SK-N-SH (cell line): ENCODE results near the gene PYCARD. TPM values are rescaled to one million over a fixed set of nuclear protein-coding genes. Genes with fewer than 3 reads are reported as not detected.

Source experiments
- CTCF ChIA-PET: fragments of 300-600, 350-600 bp; formaldehyde crosslinking; extraction: SDS; loops from one replicate; lab custom pipeline; 2021; lab: Yijun Ruan, JAX
- POLR2A ChIA-PET: fragments of 350-600 bp; sonication (Branson Sonifier 250); formaldehyde crosslinking; extraction: SDS; loops from one replicate; lab custom pipeline; 2020; ENCODE audit warnings: antibody characterized with exemption, inconsistent platforms; lab: Yijun Ruan, JAX
- DNase-seq: peaks from one replicate; pipeline ENCODE4 v3.0.0; 2012
- H2AFZ ChIP-seq: fragments of 200-600 bp; sonication (generic); 2 replicates; pipeline ENCODE4 v1.8.1; 2016; ENCODE audit warnings: antibody characterized with exemption, mild to moderate bottlenecking, low read depth
- H3F3A ChIP-seq: fragments of 200-600 bp; sonication (generic); replicated peaks from 2 replicates; pipeline ENCODE3; 2016; ENCODE audit warnings: antibody characterized with exemption, mild to moderate bottlenecking; ENCODE audit not compliant: insufficient read depth
- H3K27ac ChIP-seq, 2 experiments: fragments of 200-500 bp in 1 of 2; fragments of 200-600 bp in 1 of 2; sonication (Bioruptor generic) in 1 of 2; sonication (generic), shearing (Covaris generic) in 1 of 2; 2 replicates each; pipeline versions ENCODE4 v1.5.1 to v1.6.1; 2014 to 2016; ENCODE audit warnings: low read depth in 2 of 2, inconsistent platforms in 1 of 2, low read length in 1 of 2, mild to moderate bottlenecking in 1 of 2, mixed read lengths in 1 of 2
- H3K27me3 ChIP-seq: fragments of 200-600 bp; sonication (generic), shearing (Covaris generic); 2 replicates; pipeline ENCODE4 v1.6.1; 2016; ENCODE audit warnings: mixed run types; ENCODE audit not compliant: insufficient read depth
- H3K36me3 ChIP-seq, 2 experiments: fragments of 200-500 bp in 1 of 2; fragments of 200-600 bp in 1 of 2; sonication (Bioruptor generic) in 1 of 2; sonication (generic) in 1 of 2; replicated peaks in 1 of 2; 2 replicates each; pipeline versions ENCODE3 to v1.5.1; 2014 to 2016; ENCODE audit warnings: low read length in 1 of 2, mild to moderate bottlenecking in 1 of 2; ENCODE audit not compliant: insufficient read depth in 2 of 2, control insufficient read depth in 1 of 2
- H3K4me1 ChIP-seq, 2 experiments: fragments of 200-500 bp in 1 of 2; fragments of 200-600 bp in 1 of 2; sonication (Bioruptor generic) in 1 of 2; sonication (generic), shearing (Covaris generic) in 1 of 2; 2 replicates each; pipeline versions ENCODE4 v1.5.1 to v1.6.1; 2014 to 2016; ENCODE audit warnings: low read depth in 1 of 2, low read length in 1 of 2, mixed run types in 1 of 2; ENCODE audit not compliant: insufficient read depth in 2 of 2, control insufficient read depth in 1 of 2
- H3K4me2 ChIP-seq: fragments of 200-600 bp; sonication (generic), shearing (Covaris generic); 2 replicates; pipeline ENCODE4 v1.6.1; 2017; ENCODE audit warnings: mixed run types
- H3K4me3 ChIP-seq, 2 experiments: fragments of 200-500 bp in 1 of 2; fragments of 200-600 bp in 1 of 2; sonication (Bioruptor generic) in 1 of 2; sonication (generic), shearing (Covaris generic) in 1 of 2; 2 replicates each; pipeline versions ENCODE4 v1.5.1 to v1.8.1; 2014 to 2016; ENCODE audit warnings: low read depth in 2 of 2, inconsistent platforms in 1 of 2, low read length in 1 of 2, mild to moderate bottlenecking in 1 of 2, mixed read lengths in 1 of 2, moderate library complexity in 1 of 2
- H3K79me2 ChIP-seq: fragments of 200-600 bp; sonication (generic); 2 replicates; pipeline ENCODE4 v1.8.1; 2017; ENCODE audit warnings: mild to moderate bottlenecking; ENCODE audit not compliant: insufficient read depth
- H3K9ac ChIP-seq: fragments of 200-600 bp; sonication (generic); 2 replicates; pipeline ENCODE4 v1.6.1; 2017; ENCODE audit warnings: mixed run types
- H3K9me2 ChIP-seq: fragments of 200-600 bp; sonication (generic); 2 replicates; pipeline ENCODE4 v1.6.1; 2017; ENCODE audit warnings: mixed run types
- H3K9me3 ChIP-seq: fragments of 200-600 bp; sonication (generic); 2 replicates; pipeline ENCODE4 v1.6.1; 2017; ENCODE audit warnings: mixed run types, mild to moderate bottlenecking, moderate library complexity
- H4K20me1 ChIP-seq: fragments of 200-600 bp; sonication (generic); 2 replicates; pipeline ENCODE4 v1.6.1; 2017; ENCODE audit warnings: mild to moderate bottlenecking, mixed run types; ENCODE audit not compliant: insufficient read depth
- CHD2 ChIP-seq: fragments of 150-350 bp; IDR thresholded peaks from 2 replicates; pipeline ENCODE4 v1.6.1; 2018; ENCODE audit warnings: low read length; ENCODE audit not compliant: partially characterized antibody
- ELF1 ChIP-seq: IDR thresholded peaks from 2 replicates; pipeline ENCODE4 v1.4.0; 2012
- EP300 ChIP-seq, 2 experiments: IDR thresholded peaks; 2 replicates each; pipeline versions ENCODE4 v1.4.0 to v1.6.1; 2012; ENCODE audit warnings: borderline replicate concordance in 1 of 2, low read depth in 1 of 2, low read length in 1 of 2
- FOXJ3 ChIP-seq: sonication (generic); formaldehyde crosslinking; IDR thresholded peaks from 2 replicates; pipeline ENCODE4 v1.5.1; 2020; ENCODE audit warnings: mild to moderate bottlenecking, missing genetic modification reagents
- FOXM1 ChIP-seq: IDR thresholded peaks from 2 replicates; pipeline ENCODE4 v1.4.0; 2012; ENCODE audit warnings: low read depth, mild to moderate bottlenecking
- JUND ChIP-seq: IDR thresholded peaks from 2 replicates; pipeline ENCODE4 v1.4.0; 2012
- NFIC ChIP-seq: IDR thresholded peaks from 2 replicates; pipeline ENCODE4 v1.4.0; 2012; ENCODE audit warnings: borderline replicate concordance
- NRF1 ChIP-seq: IDR thresholded peaks from 2 replicates; pipeline ENCODE4 v1.6.1; 2012; ENCODE audit warnings: low read depth, mild to moderate bottlenecking, low read length
- POLR2AphosphoS5 ChIP-seq: IDR thresholded peaks from 2 replicates; pipeline ENCODE4 v1.6.1; 2012; ENCODE audit warnings: low read depth, low read length
- RAD21 ChIP-seq: IDR thresholded peaks from 2 replicates; pipeline ENCODE4 v1.6.1; 2012; ENCODE audit warnings: mild to moderate bottlenecking, low read length
- RCOR1 ChIP-seq: fragments of 150-350 bp; IDR thresholded peaks from 2 replicates; pipeline ENCODE4 v1.6.1; 2017; ENCODE audit warnings: antibody characterized with exemption, low read length
- TAF1 ChIP-seq: IDR thresholded peaks from 2 replicates; pipeline ENCODE4 v1.6.1; 2012; ENCODE audit warnings: low read depth, mild to moderate bottlenecking, low read length, moderate library complexity, borderline replicate concordance
- WGBS: methylation state at CpG from one replicate; pipeline ENCODE4 v1.1.6; 2017; ENCODE audit warnings: low lambda C conversion rate; 5-methylcytosine and 5-hydroxymethylcytosine counted together
- polyA plus RNA-seq, 3 experiments: library from polyadenylated mRNA; depleted of rRNA; stranded (reverse); fragments of >200 nt; gene quantifications; 2 replicates each; pipeline ENCODE4 v1.2.3, GENCODE V29; 2012
- TF ChIP-seq, protein P1 (sequence below): IDR thresholded peaks from 2 replicates; pipeline ENCODE4 v1.4.0; 2012; ENCODE audit warnings: low read depth, borderline replicate concordance
- TF ChIP-seq, protein P2 (sequence below): fragments of 150-350 bp; IDR thresholded peaks from 2 replicates; pipeline ENCODE4 v1.6.1; 2017; ENCODE audit warnings: antibody characterized with exemption, low read length, low read depth, borderline replicate concordance
- TF ChIP-seq, protein P3 (sequence below): IDR thresholded peaks from 2 replicates; pipeline ENCODE4 v1.4.0; 2012; ENCODE audit warnings: low read depth, borderline replicate concordance
- TF ChIP-seq, protein P4 (sequence below): IDR thresholded peaks from 2 replicates; pipeline ENCODE4 v1.6.1; 2012; ENCODE audit warnings: mild to moderate bottlenecking, low read depth, low read length, moderate library complexity
- TF ChIP-seq, protein P5 (sequence below): IDR thresholded peaks from 2 replicates; pipeline ENCODE4; 2012

PYCARD gene
- polyA plus RNA-seq, 1 of the 3 experiments (the other 2 are of a cell fraction), result 0.28 TPM

DNA sequence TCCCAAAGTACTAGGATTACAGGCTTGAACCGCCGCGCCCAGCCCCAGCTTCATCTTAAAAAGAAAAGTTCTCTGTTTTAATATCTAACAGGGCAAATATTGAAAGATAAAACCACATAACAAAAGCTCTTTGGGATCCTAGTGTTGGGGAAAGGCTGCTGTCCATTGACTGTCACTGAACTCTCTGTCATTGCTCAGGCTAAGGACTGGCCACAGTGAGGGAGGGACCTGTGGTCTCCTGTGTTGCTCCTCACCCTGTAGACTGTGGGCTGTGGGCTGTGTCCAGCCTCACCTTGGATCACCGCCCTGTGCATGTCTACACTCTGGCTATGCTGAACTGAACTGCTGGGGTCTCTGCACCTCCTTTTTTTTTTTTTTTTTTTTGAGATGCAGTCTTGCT lies 25.6 kb upstream of the PYCARD start (continued):
- TF ChIP-seq CHD2 (no peak), ELF1 (no peak), RAD21 (no peak)
- TF ChIP-seq, protein P1, sequence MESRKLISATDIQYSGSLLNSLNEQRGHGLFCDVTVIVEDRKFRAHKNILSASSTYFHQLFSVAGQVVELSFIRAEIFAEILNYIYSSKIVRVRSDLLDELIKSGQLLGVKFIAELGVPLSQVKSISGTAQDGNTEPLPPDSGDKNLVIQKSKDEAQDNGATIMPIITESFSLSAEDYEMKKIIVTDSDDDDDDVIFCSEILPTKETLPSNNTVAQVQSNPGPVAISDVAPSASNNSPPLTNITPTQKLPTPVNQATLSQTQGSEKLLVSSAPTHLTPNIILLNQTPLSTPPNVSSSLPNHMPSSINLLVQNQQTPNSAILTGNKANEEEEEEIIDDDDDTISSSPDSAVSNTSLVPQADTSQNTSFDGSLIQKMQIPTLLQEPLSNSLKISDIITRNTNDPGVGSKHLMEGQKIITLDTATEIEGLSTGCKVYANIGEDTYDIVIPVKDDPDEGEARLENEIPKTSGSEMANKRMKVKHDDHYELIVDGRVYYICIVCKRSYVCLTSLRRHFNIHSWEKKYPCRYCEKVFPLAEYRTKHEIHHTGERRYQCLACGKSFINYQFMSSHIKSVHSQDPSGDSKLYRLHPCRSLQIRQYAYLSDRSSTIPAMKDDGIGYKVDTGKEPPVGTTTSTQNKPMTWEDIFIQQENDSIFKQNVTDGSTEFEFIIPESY, result no peak
- TF ChIP-seq, protein P2, sequence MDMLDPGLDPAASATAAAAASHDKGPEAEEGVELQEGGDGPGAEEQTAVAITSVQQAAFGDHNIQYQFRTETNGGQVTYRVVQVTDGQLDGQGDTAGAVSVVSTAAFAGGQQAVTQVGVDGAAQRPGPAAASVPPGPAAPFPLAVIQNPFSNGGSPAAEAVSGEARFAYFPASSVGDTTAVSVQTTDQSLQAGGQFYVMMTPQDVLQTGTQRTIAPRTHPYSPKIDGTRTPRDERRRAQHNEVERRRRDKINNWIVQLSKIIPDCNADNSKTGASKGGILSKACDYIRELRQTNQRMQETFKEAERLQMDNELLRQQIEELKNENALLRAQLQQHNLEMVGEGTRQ, result no peak

DNA sequence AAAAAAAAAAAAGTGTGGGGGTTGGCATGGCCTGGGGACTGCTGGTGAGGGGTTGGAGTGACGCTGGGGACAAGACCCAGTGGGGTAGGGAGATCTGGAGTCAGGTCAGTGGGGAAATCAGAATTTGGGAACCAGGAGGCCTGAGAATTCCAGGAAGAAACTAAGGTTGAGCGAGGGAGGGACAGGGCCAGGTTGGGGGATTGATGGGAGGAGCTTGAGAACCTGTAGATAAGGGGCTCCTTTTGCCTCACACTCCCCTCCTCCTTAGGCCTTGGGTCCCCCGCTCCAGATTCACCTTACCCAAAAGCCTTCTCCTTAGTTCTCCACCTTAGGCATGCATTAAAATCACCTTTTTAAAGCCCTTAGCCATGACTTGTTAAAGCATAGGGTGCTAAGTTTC lies 22.6 kb upstream of the PYCARD start:
- CTCF ChIA-PET, result no interaction called here
- H3K4me1 ChIP-seq, result no peaks in the 10 kb centered on the region
- H3K9me2 ChIP-seq, result no peaks in the 10 kb centered on the region
- H3K79me2 ChIP-seq, result no peaks in the 10 kb centered on the region
- H4K20me1 ChIP-seq, result no peaks in the 10 kb centered on the region
- H3K9me3 ChIP-seq, result no peaks in the 10 kb centered on the region
- peaks cover 17% of the 10 kb centered on the region for H3K27me3 ChIP-seq
- H3F3A ChIP-seq, result no peaks in the 10 kb centered on the region
- 67% methylated on average over 3 of the region's 3 CpGs for WGBS
- H3K4me2 ChIP-seq, result no peak overlapping the region
- H2AFZ ChIP-seq, result no peak overlapping the region
- POLR2A ChIA-PET, result no interaction called here
- no peak overlapping the region for H3K27ac ChIP-seq
- no peak overlapping the region for H3K9ac ChIP-seq
- no peaks in the 10 kb centered on the region for H3K36me3 ChIP-seq
- DNase-seq, result no peak
- TF ChIP-seq FOXM1, result no peak
- TF ChIP-seq TAF1, result no peak
- TF ChIP-seq RCOR1, result no peak
- TF ChIP-seq, protein P3, sequence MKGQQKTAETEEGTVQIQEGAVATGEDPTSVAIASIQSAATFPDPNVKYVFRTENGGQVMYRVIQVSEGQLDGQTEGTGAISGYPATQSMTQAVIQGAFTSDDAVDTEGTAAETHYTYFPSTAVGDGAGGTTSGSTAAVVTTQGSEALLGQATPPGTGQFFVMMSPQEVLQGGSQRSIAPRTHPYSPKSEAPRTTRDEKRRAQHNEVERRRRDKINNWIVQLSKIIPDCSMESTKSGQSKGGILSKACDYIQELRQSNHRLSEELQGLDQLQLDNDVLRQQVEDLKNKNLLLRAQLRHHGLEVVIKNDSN, result no peak
- no peak for TF ChIP-seq JUND
- TF ChIP-seq, protein P4, sequence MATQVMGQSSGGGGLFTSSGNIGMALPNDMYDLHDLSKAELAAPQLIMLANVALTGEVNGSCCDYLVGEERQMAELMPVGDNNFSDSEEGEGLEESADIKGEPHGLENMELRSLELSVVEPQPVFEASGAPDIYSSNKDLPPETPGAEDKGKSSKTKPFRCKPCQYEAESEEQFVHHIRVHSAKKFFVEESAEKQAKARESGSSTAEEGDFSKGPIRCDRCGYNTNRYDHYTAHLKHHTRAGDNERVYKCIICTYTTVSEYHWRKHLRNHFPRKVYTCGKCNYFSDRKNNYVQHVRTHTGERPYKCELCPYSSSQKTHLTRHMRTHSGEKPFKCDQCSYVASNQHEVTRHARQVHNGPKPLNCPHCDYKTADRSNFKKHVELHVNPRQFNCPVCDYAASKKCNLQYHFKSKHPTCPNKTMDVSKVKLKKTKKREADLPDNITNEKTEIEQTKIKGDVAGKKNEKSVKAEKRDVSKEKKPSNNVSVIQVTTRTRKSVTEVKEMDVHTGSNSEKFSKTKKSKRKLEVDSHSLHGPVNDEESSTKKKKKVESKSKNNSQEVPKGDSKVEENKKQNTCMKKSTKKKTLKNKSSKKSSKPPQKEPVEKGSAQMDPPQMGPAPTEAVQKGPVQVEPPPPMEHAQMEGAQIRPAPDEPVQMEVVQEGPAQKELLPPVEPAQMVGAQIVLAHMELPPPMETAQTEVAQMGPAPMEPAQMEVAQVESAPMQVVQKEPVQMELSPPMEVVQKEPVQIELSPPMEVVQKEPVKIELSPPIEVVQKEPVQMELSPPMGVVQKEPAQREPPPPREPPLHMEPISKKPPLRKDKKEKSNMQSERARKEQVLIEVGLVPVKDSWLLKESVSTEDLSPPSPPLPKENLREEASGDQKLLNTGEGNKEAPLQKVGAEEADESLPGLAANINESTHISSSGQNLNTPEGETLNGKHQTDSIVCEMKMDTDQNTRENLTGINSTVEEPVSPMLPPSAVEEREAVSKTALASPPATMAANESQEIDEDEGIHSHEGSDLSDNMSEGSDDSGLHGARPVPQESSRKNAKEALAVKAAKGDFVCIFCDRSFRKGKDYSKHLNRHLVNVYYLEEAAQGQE, result no peak
- no peak for TF ChIP-seq NRF1
- no peak for TF ChIP-seq POLR2AphosphoS5
- TF ChIP-seq, protein P5, sequence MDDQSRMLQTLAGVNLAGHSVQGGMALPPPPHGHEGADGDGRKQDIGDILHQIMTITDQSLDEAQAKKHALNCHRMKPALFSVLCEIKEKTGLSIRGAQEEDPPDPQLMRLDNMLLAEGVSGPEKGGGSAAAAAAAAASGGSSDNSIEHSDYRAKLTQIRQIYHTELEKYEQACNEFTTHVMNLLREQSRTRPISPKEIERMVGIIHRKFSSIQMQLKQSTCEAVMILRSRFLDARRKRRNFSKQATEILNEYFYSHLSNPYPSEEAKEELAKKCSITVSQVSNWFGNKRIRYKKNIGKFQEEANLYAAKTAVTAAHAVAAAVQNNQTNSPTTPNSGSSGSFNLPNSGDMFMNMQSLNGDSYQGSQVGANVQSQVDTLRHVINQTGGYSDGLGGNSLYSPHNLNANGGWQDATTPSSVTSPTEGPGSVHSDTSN, result no peak
- TF ChIP-seq EP300 (IDR thresholded peaks at IDR 0.05; ENCODE audit: borderline replicate concordance in 1 of 2, low read depth in 1 of 2, low read length in 1 of 2), result no peak
- no peak for TF ChIP-seq NFIC
- no peak for TF ChIP-seq FOXJ3 (CRISPR knock-in tag)
- H3K4me3 ChIP-seq, result no peak overlapping the region
